ENCODE measurements around the gene PRKN. TPM values are rescaled to one million over a fixed set of nuclear protein-coding genes. Genes with fewer than 3 reads are reported as not detected.
"Not testable (repeated sequence)": the region's sequence is repeated elsewhere in the genome, so short reads cannot be mapped to it uniquely, and the experiment has no call there.

PRKN gene
- total RNA-seq, 1 donor from 2014 or later = 4.9 TPM

DNA sequence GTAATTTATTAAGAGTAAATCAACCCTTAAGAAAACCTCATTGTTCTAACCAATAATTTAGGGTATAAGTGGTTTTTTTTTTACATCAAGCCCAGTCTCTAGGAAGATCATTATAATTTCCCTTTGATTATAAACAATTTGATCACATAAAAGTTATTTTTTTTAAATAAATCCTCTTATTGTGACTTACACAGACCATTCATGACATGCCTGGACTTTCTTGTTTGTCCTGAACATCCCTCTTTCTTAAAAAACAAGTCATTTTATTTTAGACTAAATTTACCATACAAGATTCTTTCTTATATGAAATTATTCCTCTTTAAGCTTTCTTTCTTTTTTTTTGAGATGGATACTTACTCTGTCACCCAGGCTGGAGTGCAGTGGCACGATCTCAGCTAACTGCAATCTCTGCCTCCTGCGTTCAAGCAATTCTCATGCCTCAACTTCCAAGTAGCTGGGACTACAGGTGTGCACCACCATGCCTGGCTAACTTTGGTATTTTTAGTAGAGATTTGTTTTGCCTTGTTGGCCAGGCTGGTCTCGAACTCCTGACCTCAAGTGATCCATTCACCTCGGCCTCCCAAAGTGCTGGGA lies 1400.1 kb downstream of the PRKN start:
- Histone ChIP-seq H3K27ac (no peak overlapping the region), H3K9me3 (no peaks in the 10 kb centered on the region), H3K27me3 (no peaks in the 10 kb centered on the region), H3K36me3 (no peaks in the 10 kb centered on the region), H3K4me3 (no peak overlapping the region), H3K4me1 (no peaks in the 10 kb centered on the region)
- intact Hi-C loops (cut with DNase I) = no loop called here
- no peak for TF ChIP-seq POLR2A (IDR thresholded peaks at IDR 0.05)
- TF ChIP-seq, protein P1, sequence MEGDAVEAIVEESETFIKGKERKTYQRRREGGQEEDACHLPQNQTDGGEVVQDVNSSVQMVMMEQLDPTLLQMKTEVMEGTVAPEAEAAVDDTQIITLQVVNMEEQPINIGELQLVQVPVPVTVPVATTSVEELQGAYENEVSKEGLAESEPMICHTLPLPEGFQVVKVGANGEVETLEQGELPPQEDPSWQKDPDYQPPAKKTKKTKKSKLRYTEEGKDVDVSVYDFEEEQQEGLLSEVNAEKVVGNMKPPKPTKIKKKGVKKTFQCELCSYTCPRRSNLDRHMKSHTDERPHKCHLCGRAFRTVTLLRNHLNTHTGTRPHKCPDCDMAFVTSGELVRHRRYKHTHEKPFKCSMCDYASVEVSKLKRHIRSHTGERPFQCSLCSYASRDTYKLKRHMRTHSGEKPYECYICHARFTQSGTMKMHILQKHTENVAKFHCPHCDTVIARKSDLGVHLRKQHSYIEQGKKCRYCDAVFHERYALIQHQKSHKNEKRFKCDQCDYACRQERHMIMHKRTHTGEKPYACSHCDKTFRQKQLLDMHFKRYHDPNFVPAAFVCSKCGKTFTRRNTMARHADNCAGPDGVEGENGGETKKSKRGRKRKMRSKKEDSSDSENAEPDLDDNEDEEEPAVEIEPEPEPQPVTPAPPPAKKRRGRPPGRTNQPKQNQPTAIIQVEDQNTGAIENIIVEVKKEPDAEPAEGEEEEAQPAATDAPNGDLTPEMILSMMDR (IDR thresholded peaks at IDR 0.05) = no peak
- TF ChIP-seq POLR2AphosphoS5 (IDR thresholded peaks at IDR 0.05; ENCODE audit: insufficient read depth in 1 of 2, low read depth in 1 of 2) = no peak
- no peak for DNase-seq (ENCODE audit: extremely low spot score in 2 of 2)

DNA sequence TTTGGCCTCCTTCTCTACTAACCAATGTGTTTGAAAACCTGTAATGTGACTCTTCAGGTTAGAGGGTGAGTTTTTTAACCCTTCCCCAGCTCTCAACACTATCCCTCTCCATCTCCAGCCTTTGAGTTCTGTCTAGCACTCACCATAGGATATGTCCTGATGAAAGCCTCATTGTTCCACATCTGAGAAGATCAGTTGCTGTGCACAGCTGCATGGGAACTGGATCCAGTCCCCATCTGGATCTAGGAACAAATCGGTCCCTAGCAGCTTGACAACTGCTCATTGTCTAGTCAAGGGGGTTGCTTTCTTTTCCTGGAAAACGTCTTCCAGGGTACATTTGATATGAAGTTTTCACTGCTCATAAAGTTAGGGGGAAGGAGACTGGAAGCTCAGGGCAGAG lies 1408.3 kb downstream of the PRKN start:
- intact Hi-C loops (cut with DNase I) = no loop called here
- Histone ChIP-seq H3K27ac (no peak overlapping the region), H3K4me3 (no peak overlapping the region), H3K4me1 (no peaks in the 10 kb centered on the region), H3K9me3 (no peaks in the 10 kb centered on the region), H3K27me3 (no peaks in the 10 kb centered on the region), H3K36me3 (no peaks in the 10 kb centered on the region)
- TF ChIP-seq POLR2A (IDR thresholded peaks at IDR 0.05) (no peak), POLR2AphosphoS5 (IDR thresholded peaks at IDR 0.05; ENCODE audit: insufficient read depth in 1 of 2, low read depth in 1 of 2) (no peak)
- TF ChIP-seq, protein P1 (IDR thresholded peaks at IDR 0.05) = no peak
- DNase-seq (ENCODE audit: extremely low spot score in 2 of 2) = no peak

GRCh38 chr6:161318456-161318855 lies 1409.1 kb downstream of the PRKN start:
- H3K9me3 ChIP-seq = no peaks in the 10 kb centered on the region
- no peak for TF ChIP-seq POLR2AphosphoS5 (IDR thresholded peaks at IDR 0.05; ENCODE audit: insufficient read depth in 1 of 2, low read depth in 1 of 2)
- TF ChIP-seq POLR2A (IDR thresholded peaks at IDR 0.05) = no peak
- TF ChIP-seq, protein P1 (IDR thresholded peaks at IDR 0.05) = no peak
- H3K27me3 ChIP-seq = no peaks in the 10 kb centered on the region
- no peak overlapping the region for H3K4me3 ChIP-seq
- no peaks in the 10 kb centered on the region for H3K4me1 ChIP-seq
- no peaks in the 10 kb centered on the region for H3K36me3 ChIP-seq
- no peak overlapping the region for H3K27ac ChIP-seq
- intact Hi-C loops (cut with DNase I) = no loop called here
- DNase-seq (ENCODE audit: extremely low spot score in 2 of 2) = no peak

DNA sequence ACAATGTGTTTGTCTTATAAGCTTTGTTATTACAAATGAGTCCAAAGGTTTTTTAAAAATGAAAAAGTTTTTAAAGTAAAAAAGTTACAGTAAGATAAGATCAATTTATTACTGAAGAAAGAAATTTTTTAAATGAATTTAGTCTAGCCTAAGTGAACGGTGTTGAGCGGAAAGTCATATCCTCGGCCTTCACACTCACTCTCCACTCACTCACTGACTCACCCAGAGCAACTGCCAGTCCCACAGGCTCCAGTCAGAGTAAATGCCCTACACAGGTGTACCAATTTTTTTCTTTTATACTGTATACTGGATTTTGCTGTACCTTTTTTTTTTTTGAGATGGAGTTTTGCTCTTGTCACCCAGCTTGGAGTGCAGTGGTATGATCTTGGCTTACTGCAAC lies 1411.0 kb downstream of the PRKN start:
- Histone ChIP-seq H3K4me3 (no peak overlapping the region), H3K27ac (no peak overlapping the region), H3K4me1 (no peaks in the 10 kb centered on the region), H3K9me3 (no peaks in the 10 kb centered on the region), H3K27me3 (no peaks in the 10 kb centered on the region), H3K36me3 (no peaks in the 10 kb centered on the region)
- intact Hi-C loops (cut with DNase I) = no loop called here
- DNase-seq (ENCODE audit: extremely low spot score in 2 of 2) = no peak
- TF ChIP-seq POLR2AphosphoS5 (IDR thresholded peaks at IDR 0.05; ENCODE audit: insufficient read depth in 1 of 2, low read depth in 1 of 2) = no peak
- no peak for TF ChIP-seq POLR2A (IDR thresholded peaks at IDR 0.05)
- TF ChIP-seq, protein P1 (IDR thresholded peaks at IDR 0.05) = no peak

- intact Hi-C loops (cut with DNase I); H3K36me3 ChIP-seq; H3K9me3 ChIP-seq; H3K27ac ChIP-seq; H3K4me1 ChIP-seq; H3K27me3 ChIP-seq; DNase-seq (ENCODE audit: extremely low spot score in 2 of 2); H3K4me3 ChIP-seq: not testable (repeated sequence)
These were observed 1412.2 kb downstream of the PRKN start for GRCh38 chr6:161315246-161315917.

DNA sequence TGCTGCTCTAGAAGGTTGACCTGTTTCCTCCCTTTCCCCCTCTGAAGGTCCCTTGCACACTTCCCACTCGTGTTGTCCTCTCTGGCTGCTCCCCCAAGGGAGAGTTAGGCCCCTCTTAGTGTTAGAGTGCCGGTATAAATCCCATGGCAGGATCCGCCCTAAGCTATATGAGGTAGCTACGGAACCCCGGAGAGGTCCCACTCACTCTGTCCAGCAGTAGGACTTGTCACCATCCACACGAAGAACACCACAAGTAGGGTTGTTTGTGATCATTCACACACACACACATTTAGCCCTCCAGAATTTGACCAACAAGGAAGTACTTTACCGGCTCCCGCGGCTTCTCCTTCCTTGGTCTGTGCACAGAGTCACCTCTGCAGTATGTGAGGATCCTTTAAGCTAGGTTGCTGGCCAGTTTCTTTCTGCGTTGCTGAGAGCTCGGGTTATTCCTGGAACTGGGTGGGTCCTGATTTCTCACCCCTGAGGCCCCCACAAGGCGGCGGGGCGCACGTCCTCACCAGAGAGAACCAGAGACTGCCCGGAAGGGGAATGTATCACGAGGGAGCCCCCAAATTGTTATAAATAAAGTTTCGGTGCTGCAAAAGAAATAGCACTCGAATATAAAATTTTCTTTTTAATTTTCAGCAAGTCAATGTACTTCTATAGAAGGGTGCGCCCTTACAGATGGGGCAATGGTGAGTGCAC lies 1412.9 kb downstream of the PRKN start:
- H3K9me3 ChIP-seq; H3K4me3 ChIP-seq; H3K27me3 ChIP-seq; H3K36me3 ChIP-seq; H3K27ac ChIP-seq; H3K4me1 ChIP-seq; DNase-seq (ENCODE audit: extremely low spot score in 2 of 2); intact Hi-C loops (cut with DNase I): not testable (repeated sequence)
